ENCODE results near the gene CD40LG.

DNA sequence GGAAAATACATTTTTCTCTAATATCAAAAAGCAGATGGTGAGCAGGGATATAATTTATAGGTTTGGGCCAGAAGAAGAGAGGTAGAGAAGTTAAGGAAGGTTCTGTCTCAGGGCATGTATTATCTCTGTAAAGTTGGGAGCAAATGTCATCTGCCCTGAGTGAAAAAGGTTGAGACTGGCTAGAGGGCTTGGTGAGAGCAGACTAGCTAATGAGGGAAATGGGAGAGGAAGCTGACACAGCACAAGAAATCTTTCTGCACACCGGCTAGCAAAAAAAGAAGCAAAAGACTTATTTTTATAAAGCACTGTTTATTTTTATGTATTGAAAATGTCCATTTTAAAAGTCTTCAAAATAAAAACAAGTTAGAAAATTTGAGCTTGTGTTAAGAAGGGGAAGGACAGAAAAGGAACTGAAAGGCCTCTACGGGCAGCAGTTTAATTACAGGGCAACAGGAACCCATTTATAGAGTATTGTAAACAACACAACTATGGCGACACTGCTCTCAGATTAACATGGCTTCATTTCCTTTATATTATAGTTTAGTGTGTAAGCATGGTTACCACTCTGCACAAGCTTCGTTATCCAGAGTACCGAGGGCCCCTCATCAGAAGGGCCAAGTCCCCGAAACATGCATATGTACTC lies 17.4 kb downstream of the CD40LG start:
- TF ChIP-seq, protein P1, sequence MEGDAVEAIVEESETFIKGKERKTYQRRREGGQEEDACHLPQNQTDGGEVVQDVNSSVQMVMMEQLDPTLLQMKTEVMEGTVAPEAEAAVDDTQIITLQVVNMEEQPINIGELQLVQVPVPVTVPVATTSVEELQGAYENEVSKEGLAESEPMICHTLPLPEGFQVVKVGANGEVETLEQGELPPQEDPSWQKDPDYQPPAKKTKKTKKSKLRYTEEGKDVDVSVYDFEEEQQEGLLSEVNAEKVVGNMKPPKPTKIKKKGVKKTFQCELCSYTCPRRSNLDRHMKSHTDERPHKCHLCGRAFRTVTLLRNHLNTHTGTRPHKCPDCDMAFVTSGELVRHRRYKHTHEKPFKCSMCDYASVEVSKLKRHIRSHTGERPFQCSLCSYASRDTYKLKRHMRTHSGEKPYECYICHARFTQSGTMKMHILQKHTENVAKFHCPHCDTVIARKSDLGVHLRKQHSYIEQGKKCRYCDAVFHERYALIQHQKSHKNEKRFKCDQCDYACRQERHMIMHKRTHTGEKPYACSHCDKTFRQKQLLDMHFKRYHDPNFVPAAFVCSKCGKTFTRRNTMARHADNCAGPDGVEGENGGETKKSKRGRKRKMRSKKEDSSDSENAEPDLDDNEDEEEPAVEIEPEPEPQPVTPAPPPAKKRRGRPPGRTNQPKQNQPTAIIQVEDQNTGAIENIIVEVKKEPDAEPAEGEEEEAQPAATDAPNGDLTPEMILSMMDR (conservative IDR thresholded peaks at IDR 0.05 in 1 of 2, IDR thresholded peaks at IDR 0.05 in 1 of 2; ENCODE audit: extremely low read depth in 1 of 2, insufficient read depth in 1 of 2, low read depth in 1 of 2, low read length in 2 of 2) = no peak
- TF ChIP-seq EZH2 (IDR thresholded peaks at IDR 0.05; ENCODE audit: borderline replicate concordance, low read length) = no peak
